Hematopoietic multipotent progenitor cell treated with erythropoietin and hydrocortisone succinate and interleukin-3 and kit ligand, for 17 days (in vitro differentiated cells): Measurements from ENCODE around the gene SSR3.
A peak's percentile ranks its signal among the peaks of the same experiment; 100 is the strongest.
"Not testable (repeated sequence)": the region's sequence is repeated elsewhere in the genome, so short reads cannot be mapped to it uniquely, and the experiment has no call there.

Experiments used
- DNase-seq: peaks from one replicate; pipeline ENCODE4 v3.0.0-alpha.2; 2015; ENCODE audit warnings: low spot score

SSR3 gene

GRCh38 chr3:156576051-156576450 lies 21.1 kb upstream of the SSR3 start:
- no peak for DNase-seq

GRCh38 chr3:156575641-156576040 lies 20.7 kb upstream of the SSR3 start:
- DNase-seq = no peak

GRCh38 chr3:156569881-156570280 lies 15.0 kb upstream of the SSR3 start:
- DNase-seq = not testable (repeated sequence)

- not testable (repeated sequence) for DNase-seq
Observed at GRCh38 chr3:156569016-156569415, 14.1 kb upstream of the SSR3 start.

- DNase-seq = no peak
Observed at GRCh38 chr3:156563900-156564682, 9.2 kb upstream of the SSR3 start.

- not testable (repeated sequence) for DNase-seq
Observed at GRCh38 chr3:156562486-156562885, 7.6 kb upstream of the SSR3 start.

- no peak for DNase-seq
Observed at GRCh38 chr3:156561533-156561932, 6.6 kb upstream of the SSR3 start.

- DNase-seq = no peak
Observed at GRCh38 chr3:156559321-156559720, 4.4 kb upstream of the SSR3 start.

GRCh38 chr3:156558389-156558788 lies 3.5 kb upstream of the SSR3 start:
- DNase-seq = no peak

- DNase-seq = no peak
Observed at GRCh38 chr3:156554515-156554841, 439 bp downstream of the SSR3 start.

GRCh38 chr3:156553705-156554356 lies 1.1 kb downstream of the SSR3 start:
- DNase-seq = peak; percentile 24

GRCh38 chr3:156552973-156553372 lies 1.9 kb downstream of the SSR3 start:
- DNase-seq = no peak

GRCh38 chr3:156551746-156552145 lies 3.2 kb downstream of the SSR3 start:
- DNase-seq = no peak

GRCh38 chr3:156551261-156551660 lies 3.7 kb downstream of the SSR3 start:
- no peak for DNase-seq

- no peak for DNase-seq
Observed at GRCh38 chr3:156548902-156549301, 6.0 kb downstream of the SSR3 start.

- DNase-seq = no peak
Observed at GRCh38 chr3:156548041-156548687, 6.8 kb downstream of the SSR3 start.

GRCh38 chr3:156547637-156548036 lies 7.3 kb downstream of the SSR3 start:
- no peak for DNase-seq

GRCh38 chr3:156543043-156543555 lies 11.8 kb downstream of the SSR3 start:
- no peak for DNase-seq

- DNase-seq = no peak
Observed at GRCh38 chr3:156542101-156543042, 12.5 kb downstream of the SSR3 start.

- no peak for DNase-seq
Observed at GRCh38 chr3:156539802-156540201, 15.1 kb downstream of the SSR3 start.

- DNase-seq = no peak
Observed at GRCh38 chr3:156539051-156539450, 15.9 kb downstream of the SSR3 start.
